Measurements from ENCODE around the gene PLXNA4. TPM values are rescaled to one million over a fixed set of nuclear protein-coding genes. Genes with fewer than 3 reads are reported as not detected.

PLXNA4 gene
- total and polyA plus RNA-seq, 7 experiments from 2014 or later = 0.05 to 31.6 (median 1.1) TPM

- Histone ChIP-seq H3K36me3 (ENCODE audit: control insufficient read depth in 2 of 3, insufficient read depth in 3 of 3, low read length in 3 of 3) (no peaks in the 10 kb centered on the region), H3K27ac (ENCODE audit: low read depth, low read length) (no peak overlapping the region), H3K4me1 (ENCODE audit: control insufficient read depth in 2 of 2, insufficient read depth in 2 of 2, low read length in 2 of 2) (no peaks in the 10 kb centered on the region), H3K27me3 (ENCODE audit: control insufficient read depth in 2 of 2, insufficient read depth in 2 of 2, low read length in 2 of 2) (no peaks in the 10 kb centered on the region), H3K4me3 (ENCODE audit: low read length) (no peak overlapping the region), H3K9me3 (ENCODE audit: control insufficient read depth in 2 of 3, low read length in 3 of 3) (no peaks in the 10 kb centered on the region)
- peaks cover 0 to 2% (median 0%) of the 10 kb centered on the region in 11 donors for H3K9me3 Mint-ChIP-seq
- ChIA-PET CTCF (no interaction called here), POLR2A (no interaction called here)
- H3K4me1 Mint-ChIP-seq = peaks cover 0 to 14% (median 3%) of the 10 kb centered on the region in 7 donors
- H3K36me3 Mint-ChIP-seq = peaks cover 0 to 3% (median 0%) of the 10 kb centered on the region in 5 donors
- H3K27ac Mint-ChIP-seq = no peak overlapping the region
- ATAC-seq = no peak
- no peak overlapping the region for H3K4me3 Mint-ChIP-seq
- H3K27me3 Mint-ChIP-seq = peaks cover 22 to 82% (median 24%) of the 10 kb centered on the region in 5 donors
- DNase-seq = no peak
- intact Hi-C loops (cut with micrococcal nuclease) = no loop called here
Observed at GRCh38 chr7:132562690-132563089, 13.6 kb downstream of the PLXNA4 start.

DNA sequence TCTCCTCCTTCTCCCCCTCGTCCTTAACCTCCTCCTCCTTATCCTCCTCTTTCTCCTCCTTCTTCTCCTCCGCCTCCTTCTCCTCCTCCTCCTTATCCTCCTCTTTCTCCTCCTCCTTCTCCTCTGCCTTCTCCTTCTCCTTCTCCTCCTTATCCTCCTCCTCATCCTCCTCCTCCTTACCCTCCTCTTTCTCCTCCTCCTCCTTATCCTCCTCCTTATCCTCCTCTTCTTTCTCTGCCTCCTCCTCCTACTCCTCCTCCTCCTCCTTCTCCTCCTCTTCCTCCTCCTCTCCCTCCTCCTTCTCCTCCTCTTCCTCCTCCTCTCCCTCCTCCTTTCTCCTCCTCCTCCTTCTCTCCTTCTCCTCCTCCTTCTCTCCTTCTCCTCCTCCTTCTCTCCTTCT is 14.5 kb downstream of the PLXNA4 start:
- ATAC-seq (no peak), DNase-seq (no peak)
- Histone ChIP-seq H3K36me3 (ENCODE audit: control insufficient read depth in 2 of 3, insufficient read depth in 3 of 3, low read length in 3 of 3) (no peaks in the 10 kb centered on the region), H3K9me3 (ENCODE audit: control insufficient read depth in 2 of 3, low read length in 3 of 3) (no peaks in the 10 kb centered on the region), H3K27ac (ENCODE audit: low read depth, low read length) (no peak overlapping the region), H3K4me3 (ENCODE audit: low read length) (no peak overlapping the region), H3K27me3 (ENCODE audit: control insufficient read depth in 2 of 2, insufficient read depth in 2 of 2, low read length in 2 of 2) (no peaks in the 10 kb centered on the region), H3K4me1 (ENCODE audit: control insufficient read depth in 2 of 2, insufficient read depth in 2 of 2, low read length in 2 of 2) (no peaks in the 10 kb centered on the region)
- Mint-ChIP-seq H3K4me3 (no peak overlapping the region), H3K9me3 (peaks cover 0 to 2% (median 0%) of the 10 kb centered on the region in 11 donors), H3K27me3 (peaks cover 18 to 74% (median 24%) of the 10 kb centered on the region in 5 donors), H3K36me3 (peaks cover 0 to 10% (median 0%) of the 10 kb centered on the region in 5 donors), H3K27ac (no peak overlapping the region), H3K4me1 (peaks cover 0 to 21% (median 5%) of the 10 kb centered on the region in 7 donors)
- ChIA-PET POLR2A (no interaction called here), CTCF (no interaction called here)
- intact Hi-C loops (cut with micrococcal nuclease) = no loop called here

DNA sequence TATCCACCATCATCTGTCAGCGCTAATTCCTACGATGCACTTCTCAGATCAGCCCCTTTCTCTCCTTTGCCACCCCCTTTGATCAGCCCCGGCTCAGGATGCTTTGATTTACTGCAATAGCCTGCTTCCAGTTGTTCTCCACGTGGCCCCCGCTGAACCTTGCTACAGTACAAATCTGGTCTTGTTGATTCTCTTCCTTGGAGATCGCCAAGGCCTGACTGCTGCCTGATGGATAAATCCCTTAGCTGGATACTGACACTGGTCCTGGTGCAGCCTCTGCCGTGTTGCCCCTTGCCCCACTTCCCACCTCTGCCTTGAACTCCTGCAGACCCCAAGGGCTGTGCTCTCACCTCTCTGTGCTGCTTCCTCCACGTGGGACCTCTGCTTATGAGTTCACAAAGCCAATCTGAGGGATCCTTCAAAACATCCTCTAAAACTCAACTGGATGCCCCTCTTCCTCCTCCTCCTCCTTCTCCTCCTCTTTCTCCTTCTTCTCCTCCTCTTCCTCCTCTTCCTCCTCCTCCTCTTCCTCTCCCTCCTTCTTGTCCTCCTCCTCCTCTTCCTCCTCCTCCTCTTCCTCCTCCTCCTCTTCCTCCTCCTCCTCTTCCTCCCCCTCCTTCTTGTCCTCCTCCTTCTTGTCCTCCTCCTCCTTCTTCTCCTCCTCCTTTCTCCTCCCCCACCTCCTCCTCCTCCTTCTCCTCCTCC is 15.3 kb downstream of the PLXNA4 start:
- no peaks in the 10 kb centered on the region for H3K36me3 ChIP-seq (ENCODE audit: control insufficient read depth in 2 of 3, insufficient read depth in 3 of 3, low read length in 3 of 3)
- H3K4me3 ChIP-seq (ENCODE audit: low read length) = no peak overlapping the region
- DNase-seq (peak in 1 of 9 donors; percentile 17), ATAC-seq (no peak)
- Mint-ChIP-seq H3K9me3 (peaks cover 0 to 2% (median 0%) of the 10 kb centered on the region in 11 donors), H3K4me3 (no peak overlapping the region), H3K27me3 (peaks cover 16 to 70% (median 18%) of the 10 kb centered on the region in 5 donors), H3K27ac (no peak overlapping the region), H3K4me1 (peaks cover 0 to 29% (median 5%) of the 10 kb centered on the region in 7 donors), H3K36me3 (peaks cover 0 to 14% (median 0%) of the 10 kb centered on the region in 5 donors)
- H3K9me3 ChIP-seq (ENCODE audit: control insufficient read depth in 2 of 3, low read length in 3 of 3) = no peaks in the 10 kb centered on the region
- no peaks in the 10 kb centered on the region for H3K27me3 ChIP-seq (ENCODE audit: control insufficient read depth in 2 of 2, insufficient read depth in 2 of 2, low read length in 2 of 2)
- CTCF ChIA-PET = interaction anchor here (1.9 kb wide), 1 partner anchor 20 kb away, joined by 6 read pairs; no protein-coding TSS in a partner anchor
- H3K27ac ChIP-seq (ENCODE audit: low read depth, low read length) = no peak overlapping the region
- POLR2A ChIA-PET = no interaction called here
- H3K4me1 ChIP-seq (ENCODE audit: control insufficient read depth in 2 of 2, insufficient read depth in 2 of 2, low read length in 2 of 2) = no peaks in the 10 kb centered on the region
- intact Hi-C loops (cut with micrococcal nuclease) = no loop called here

GRCh38 chr7:132560105-132560504 is 16.2 kb downstream of the PLXNA4 start:
- H3K4me3 ChIP-seq (ENCODE audit: low read length) = no peak overlapping the region
- no peaks in the 10 kb centered on the region for H3K36me3 ChIP-seq (ENCODE audit: control insufficient read depth in 2 of 3, insufficient read depth in 3 of 3, low read length in 3 of 3)
- Mint-ChIP-seq H3K4me3 (no peak overlapping the region), H3K27me3 (peaks cover 9 to 62% (median 10%) of the 10 kb centered on the region in 5 donors), H3K9me3 (peaks cover 0 to 2% (median 0%) of the 10 kb centered on the region in 11 donors), H3K4me1 (peaks cover 0 to 33% (median 5%) of the 10 kb centered on the region in 7 donors), H3K36me3 (peaks cover 0 to 17% (median 0%) of the 10 kb centered on the region in 5 donors), H3K27ac (no peak overlapping the region)
- H3K9me3 ChIP-seq (ENCODE audit: control insufficient read depth in 2 of 3, low read length in 3 of 3) = no peaks in the 10 kb centered on the region
- ChIA-PET CTCF (interaction anchor here (1.9 kb wide), 1 partner anchor 21 kb away, joined by 6 read pairs; no protein-coding TSS in a partner anchor), POLR2A (no interaction called here)
- H3K27me3 ChIP-seq (ENCODE audit: control insufficient read depth in 2 of 2, insufficient read depth in 2 of 2, low read length in 2 of 2) = no peaks in the 10 kb centered on the region
- ATAC-seq (no peak), DNase-seq (no peak)
- no peaks in the 10 kb centered on the region for H3K4me1 ChIP-seq (ENCODE audit: control insufficient read depth in 2 of 2, insufficient read depth in 2 of 2, low read length in 2 of 2)
- H3K27ac ChIP-seq (ENCODE audit: low read depth, low read length) = no peak overlapping the region
- intact Hi-C loops (cut with micrococcal nuclease) = no loop called here

DNA sequence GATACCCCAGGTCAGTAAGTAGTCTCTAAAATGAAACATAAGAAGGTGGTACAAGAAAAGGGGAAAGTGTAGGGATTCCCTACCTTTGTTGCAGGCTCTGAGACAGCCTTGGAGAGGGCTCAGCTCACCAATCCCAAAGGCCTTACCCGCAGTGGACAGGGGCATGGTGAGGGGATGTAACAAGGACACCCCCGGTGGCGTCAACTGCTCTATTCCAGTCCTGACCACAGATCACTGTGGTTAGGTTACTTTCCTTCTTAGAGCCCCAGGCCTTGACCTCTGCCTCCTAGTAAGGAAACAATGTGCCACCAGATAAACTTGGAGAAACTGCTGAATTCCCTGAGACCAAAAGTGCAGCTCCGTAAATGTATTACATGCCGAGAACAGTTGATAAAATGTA is 17.5 kb downstream of the PLXNA4 start:
- ATAC-seq = no peak

GRCh38 chr7:132557489-132558044 is 18.7 kb downstream of the PLXNA4 start:
- Histone ChIP-seq H3K27me3 (ENCODE audit: control insufficient read depth in 2 of 2, insufficient read depth in 2 of 2, low read length in 2 of 2) (no peaks in the 10 kb centered on the region), H3K4me1 (ENCODE audit: control insufficient read depth in 2 of 2, insufficient read depth in 2 of 2, low read length in 2 of 2) (no peaks in the 10 kb centered on the region), H3K27ac (ENCODE audit: low read depth, low read length) (no peak overlapping the region), H3K36me3 (ENCODE audit: control insufficient read depth in 2 of 3, insufficient read depth in 3 of 3, low read length in 3 of 3) (no peaks in the 10 kb centered on the region), H3K9me3 (ENCODE audit: control insufficient read depth in 2 of 3, low read length in 3 of 3) (no peaks in the 10 kb centered on the region), H3K4me3 (ENCODE audit: low read length) (no peak overlapping the region)
- peak overlapping the region in 1 of 9 donors; percentile 29 for H3K27ac Mint-ChIP-seq
- ATAC-seq = no peak
- peaks cover 0 to 15% (median 4%) of the 10 kb centered on the region in 11 donors for H3K9me3 Mint-ChIP-seq
- peaks cover 0 to 38% (median 0%) of the 10 kb centered on the region in 5 donors for H3K36me3 Mint-ChIP-seq
- H3K27me3 Mint-ChIP-seq = peaks cover 0 to 52% (median 4%) of the 10 kb centered on the region in 5 donors
- CTCF ChIA-PET = interaction anchor here (0.7 to 2.9 kb wide), 4 partner anchors 23 to 163 kb away, joined by 3 to 11 read pairs (median 4); no protein-coding TSS in a partner anchor
- POLR2A ChIA-PET = no interaction called here
- H3K4me1 Mint-ChIP-seq = peaks cover 0 to 33% (median 5%) of the 10 kb centered on the region in 7 donors
- intact Hi-C loops (cut with micrococcal nuclease) = loop anchor here (1.0 to 5.0 kb wide), 3 partner anchors 95 to 165 kb away; no protein-coding TSS in a partner anchor
- peak overlapping the region in 3 of 10 donors; percentile 8 to 48 (median 20) for H3K4me3 Mint-ChIP-seq
- DNase-seq = no peak

More for the DNA sequence above, 17.5 kb downstream of the PLXNA4 start:
- no peaks in the 10 kb centered on the region for H3K36me3 ChIP-seq (ENCODE audit: control insufficient read depth in 2 of 3, insufficient read depth in 3 of 3, low read length in 3 of 3)
- Mint-ChIP-seq H3K27me3 (peaks cover 0 to 55% (median under 1%) of the 10 kb centered on the region in 5 donors), H3K4me3 (no peak overlapping the region), H3K4me1 (peaks cover 0 to 33% (median 5%) of the 10 kb centered on the region in 7 donors), H3K27ac (no peak overlapping the region), H3K36me3 (peaks cover 0 to 27% (median 0%) of the 10 kb centered on the region in 5 donors), H3K9me3 (peaks cover 0 to 6% (median 1%) of the 10 kb centered on the region in 11 donors)
- POLR2A ChIA-PET = no interaction called here
- no peak overlapping the region for H3K27ac ChIP-seq (ENCODE audit: low read depth, low read length)
- CTCF ChIA-PET = interaction anchor here (2.1 kb wide), 1 partner anchor 157 kb away, joined by 6 read pairs; no protein-coding TSS in a partner anchor
- no peaks in the 10 kb centered on the region for H3K4me1 ChIP-seq (ENCODE audit: control insufficient read depth in 2 of 2, insufficient read depth in 2 of 2, low read length in 2 of 2)
- H3K9me3 ChIP-seq (ENCODE audit: control insufficient read depth in 2 of 3, low read length in 3 of 3) = no peaks in the 10 kb centered on the region
- intact Hi-C loops (cut with micrococcal nuclease) = loop anchor here in 1 of 2 donors (5.0 kb wide), 2 partner anchors 97 to 167 kb away; no protein-coding TSS in a partner anchor
- no peak overlapping the region for H3K4me3 ChIP-seq (ENCODE audit: low read length)
- no peak for DNase-seq
- H3K27me3 ChIP-seq (ENCODE audit: control insufficient read depth in 2 of 2, insufficient read depth in 2 of 2, low read length in 2 of 2) = no peaks in the 10 kb centered on the region

All from naive thymus-derived CD4-positive, alpha-beta T cell (primary cell).